ENCODE measurements around the gene RPF1.
"Not testable (repeated sequence)": the region's sequence is repeated elsewhere in the genome, so short reads cannot be mapped to it uniquely, and the experiment has no call there.

The RPF1 gene

GRCh38 chr1:84493747-84494146 lies 14.7 kb downstream of the RPF1 start:
- no peak for DNase-seq

GRCh38 chr1:84496498-84496897 lies 17.4 kb downstream of the RPF1 start:
- DNase-seq, result no peak

GRCh38 chr1:84497631-84498275 lies 18.7 kb downstream of the RPF1 start:
- DNase-seq, result no peak

GRCh38 chr1:84502927-84503326 lies 23.9 kb downstream of the RPF1 start:
- DNase-seq, result no peak

- peak; percentile 70 for DNase-seq
Measured at GRCh38 chr1:84504580-84505492, 25.8 kb downstream of the RPF1 start.

GRCh38 chr1:84505493-84506001 lies 26.5 kb downstream of the RPF1 start:
- DNase-seq, result peak; percentile 77

- peak; percentile 98 for DNase-seq
Measured at GRCh38 chr1:84506002-84506728, 27.1 kb downstream of the RPF1 start, which contains the start of the genes GNG5 and SPATA1. TSS of gene GNG5 (minus strand) at chr1:84506581. CDS start at chr1:84506091, 490 bp downstream. TSS of gene SPATA1 (plus strand) at chr1:84506386. CDS start at chr1:84516360, 9,974 bp downstream.

GRCh38 chr1:84506729-84507453 lies 27.8 kb downstream of the RPF1 start:
- peak; percentile 58 for DNase-seq

GRCh38 chr1:84507887-84508286 lies 28.8 kb downstream of the RPF1 start:
- DNase-seq, result not testable (repeated sequence)

- DNase-seq, result no peak
Measured at GRCh38 chr1:84508510-84508909, 29.4 kb downstream of the RPF1 start.

- DNase-seq, result no peak
Measured at GRCh38 chr1:84509029-84509428, 30.0 kb downstream of the RPF1 start.

GRCh38 chr1:84510165-84510564 lies 31.1 kb downstream of the RPF1 start:
- DNase-seq, result no peak

- no peak for DNase-seq
Measured at GRCh38 chr1:84510668-84511067, 31.6 kb downstream of the RPF1 start.

GRCh38 chr1:84524590-84524989 lies 45.5 kb downstream of the RPF1 start:
- DNase-seq, result peak; percentile 44

- DNase-seq, result peak; percentile 21
Measured at GRCh38 chr1:84525779-84526178, 46.7 kb downstream of the RPF1 start.

GRCh38 chr1:84538599-84538998 lies 59.5 kb downstream of the RPF1 start:
- DNase-seq, result peak; percentile 66

GRCh38 chr1:84539972-84540371 lies 60.9 kb downstream of the RPF1 start:
- peak; percentile 53 for DNase-seq

GRCh38 chr1:84540759-84541158 lies 61.7 kb downstream of the RPF1 start:
- DNase-seq, result peak; percentile 60

GRCh38 chr1:84541679-84542078 lies 62.6 kb downstream of the RPF1 start:
- DNase-seq, result peak; percentile 54

Measured in OCI-M1 (cell line).